IMR-90 (cell line): ENCODE data around the gene PTPRCAP.

Experiments
- BHLHE40 ChIP-seq: fragments of 150-350 bp; IDR thresholded peaks from 2 replicates; pipeline ENCODE4 v1.6.1; 2016; ENCODE audit warnings: mild to moderate bottlenecking, low read depth, low read length
- CEBPB ChIP-seq: IDR thresholded peaks from 2 replicates; pipeline ENCODE4 v1.6.1; 2012; ENCODE audit warnings: low read depth, low read length, improper control_type of control experiment
- CHD1 ChIP-seq: IDR thresholded peaks from 2 replicates; pipeline ENCODE4 v1.6.1; 2012; ENCODE audit warnings: low read depth, low read length, improper control_type of control experiment
- MAFK ChIP-seq: IDR thresholded peaks from 2 replicates; pipeline ENCODE4 v1.6.1; 2012; ENCODE audit warnings: low read depth, low read length, improper control_type of control experiment
- MAZ ChIP-seq: IDR thresholded peaks from 2 replicates; pipeline ENCODE4 v1.6.1; 2012; ENCODE audit warnings: low read depth, mild to moderate bottlenecking, low read length, improper control_type of control experiment, moderate library complexity, borderline replicate concordance
- MXI1 ChIP-seq: IDR thresholded peaks from 2 replicates; pipeline ENCODE4 v1.6.1; 2012; ENCODE audit warnings: low read depth, mild to moderate bottlenecking, low read length, moderate library complexity, borderline replicate concordance
- POLR2A ChIP-seq: IDR thresholded peaks from 2 replicates; pipeline ENCODE4 v1.6.1; 2012; ENCODE audit warnings: mild to moderate bottlenecking, low read depth, low read length
- RAD21 ChIP-seq: IDR thresholded peaks from 2 replicates; pipeline ENCODE4 v1.6.1; 2012; ENCODE audit warnings: low read length, improper control_type of control experiment
- RCOR1 ChIP-seq: IDR thresholded peaks from 2 replicates; pipeline ENCODE4 v1.6.1; 2012; ENCODE audit warnings: mild to moderate bottlenecking, low read length, improper control_type of control experiment; ENCODE audit not compliant: insufficient replicate concordance
- RFX5 ChIP-seq: IDR thresholded peaks from 2 replicates; pipeline ENCODE4 v1.8.0; 2012; ENCODE audit warnings: low read depth, mild to moderate bottlenecking, low read length, moderate library complexity
- SMC3 ChIP-seq: fragments of 150-350 bp; IDR thresholded peaks from 2 replicates; pipeline ENCODE4 v1.6.1; 2016; ENCODE audit warnings: low read depth, mild to moderate bottlenecking, antibody characterized with exemption, low read length, moderate library complexity
- TF ChIP-seq, protein P1 (sequence below): conservative IDR thresholded peaks from 2 replicates; pipeline ENCODE4 v1.5.1; 2012; ENCODE audit warnings: mild to moderate bottlenecking, low read depth, low read length, improper control_type of control experiment
- TF ChIP-seq, protein P2 (sequence below): fragments of 150-350 bp; IDR thresholded peaks from 2 replicates; pipeline ENCODE4 v1.6.1; 2016; ENCODE audit warnings: low read depth, mild to moderate bottlenecking, low read length, moderate library complexity, borderline replicate concordance
- TF ChIP-seq, protein P3 (sequence below): fragments of 150-350 bp; IDR thresholded peaks from 2 replicates; pipeline ENCODE4 v1.6.1; 2017; ENCODE audit warnings: mild to moderate bottlenecking, antibody characterized with exemption, low read length, low read depth

DNA sequence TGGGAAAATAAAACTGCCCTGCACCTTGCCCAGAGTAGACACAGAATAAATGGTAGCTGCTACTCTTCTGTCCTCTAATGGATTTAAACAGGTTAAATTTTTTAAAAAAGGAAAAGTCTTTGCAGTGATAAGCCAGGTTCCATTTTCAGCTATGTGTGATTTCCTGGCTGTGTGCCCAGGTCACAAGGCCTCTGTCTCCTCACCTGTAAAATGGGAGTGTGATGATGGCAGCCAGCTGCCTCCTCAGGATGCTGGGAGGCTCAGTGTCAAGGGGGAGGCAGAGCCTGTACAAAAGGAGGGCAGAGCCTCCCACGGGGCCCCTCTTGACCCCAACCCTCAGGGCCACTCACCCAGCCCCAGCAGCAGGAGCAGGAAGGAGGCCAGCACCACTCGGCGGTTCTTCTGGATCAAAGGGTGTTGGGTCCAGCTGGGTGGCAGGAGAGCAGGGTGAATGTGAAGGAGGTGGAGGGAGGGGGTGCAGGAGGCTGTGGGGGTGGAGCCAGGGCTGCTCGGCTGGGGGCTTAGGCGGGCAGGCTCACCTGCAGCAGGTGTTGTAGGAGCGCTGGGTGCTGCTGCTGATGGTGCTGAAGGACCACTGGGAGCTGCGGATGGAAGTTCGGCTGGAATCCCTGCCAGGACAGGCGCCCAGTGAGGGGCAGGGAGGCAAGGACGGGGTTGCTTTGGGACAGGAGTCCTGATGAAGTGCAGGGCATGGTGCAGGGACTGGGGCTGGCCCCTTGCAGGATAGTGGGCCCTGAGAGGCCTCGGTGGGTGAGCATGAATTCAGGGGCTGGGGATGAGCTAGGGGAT, 29.7 kb upstream of the PTPRCAP start:
- TF ChIP-seq CEBPB, result no peak
- TF ChIP-seq, protein P1, sequence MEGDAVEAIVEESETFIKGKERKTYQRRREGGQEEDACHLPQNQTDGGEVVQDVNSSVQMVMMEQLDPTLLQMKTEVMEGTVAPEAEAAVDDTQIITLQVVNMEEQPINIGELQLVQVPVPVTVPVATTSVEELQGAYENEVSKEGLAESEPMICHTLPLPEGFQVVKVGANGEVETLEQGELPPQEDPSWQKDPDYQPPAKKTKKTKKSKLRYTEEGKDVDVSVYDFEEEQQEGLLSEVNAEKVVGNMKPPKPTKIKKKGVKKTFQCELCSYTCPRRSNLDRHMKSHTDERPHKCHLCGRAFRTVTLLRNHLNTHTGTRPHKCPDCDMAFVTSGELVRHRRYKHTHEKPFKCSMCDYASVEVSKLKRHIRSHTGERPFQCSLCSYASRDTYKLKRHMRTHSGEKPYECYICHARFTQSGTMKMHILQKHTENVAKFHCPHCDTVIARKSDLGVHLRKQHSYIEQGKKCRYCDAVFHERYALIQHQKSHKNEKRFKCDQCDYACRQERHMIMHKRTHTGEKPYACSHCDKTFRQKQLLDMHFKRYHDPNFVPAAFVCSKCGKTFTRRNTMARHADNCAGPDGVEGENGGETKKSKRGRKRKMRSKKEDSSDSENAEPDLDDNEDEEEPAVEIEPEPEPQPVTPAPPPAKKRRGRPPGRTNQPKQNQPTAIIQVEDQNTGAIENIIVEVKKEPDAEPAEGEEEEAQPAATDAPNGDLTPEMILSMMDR, result no peak
- TF ChIP-seq MAFK, result no peak
- TF ChIP-seq RFX5, result no peak
- TF ChIP-seq POLR2A, result no peak
- TF ChIP-seq, protein P2, sequence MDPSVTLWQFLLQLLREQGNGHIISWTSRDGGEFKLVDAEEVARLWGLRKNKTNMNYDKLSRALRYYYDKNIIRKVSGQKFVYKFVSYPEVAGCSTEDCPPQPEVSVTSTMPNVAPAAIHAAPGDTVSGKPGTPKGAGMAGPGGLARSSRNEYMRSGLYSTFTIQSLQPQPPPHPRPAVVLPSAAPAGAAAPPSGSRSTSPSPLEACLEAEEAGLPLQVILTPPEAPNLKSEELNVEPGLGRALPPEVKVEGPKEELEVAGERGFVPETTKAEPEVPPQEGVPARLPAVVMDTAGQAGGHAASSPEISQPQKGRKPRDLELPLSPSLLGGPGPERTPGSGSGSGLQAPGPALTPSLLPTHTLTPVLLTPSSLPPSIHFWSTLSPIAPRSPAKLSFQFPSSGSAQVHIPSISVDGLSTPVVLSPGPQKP, result no peak
- no peak for TF ChIP-seq MXI1
- TF ChIP-seq RCOR1, result no peak
- no peak for TF ChIP-seq RAD21
- no peak for TF ChIP-seq SMC3
- TF ChIP-seq, protein P3, sequence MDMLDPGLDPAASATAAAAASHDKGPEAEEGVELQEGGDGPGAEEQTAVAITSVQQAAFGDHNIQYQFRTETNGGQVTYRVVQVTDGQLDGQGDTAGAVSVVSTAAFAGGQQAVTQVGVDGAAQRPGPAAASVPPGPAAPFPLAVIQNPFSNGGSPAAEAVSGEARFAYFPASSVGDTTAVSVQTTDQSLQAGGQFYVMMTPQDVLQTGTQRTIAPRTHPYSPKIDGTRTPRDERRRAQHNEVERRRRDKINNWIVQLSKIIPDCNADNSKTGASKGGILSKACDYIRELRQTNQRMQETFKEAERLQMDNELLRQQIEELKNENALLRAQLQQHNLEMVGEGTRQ, result no peak
- TF ChIP-seq BHLHE40, result no peak
- no peak for TF ChIP-seq MAZ
- no peak for TF ChIP-seq CHD1
